NOMO-1 (cell line): ENCODE measurements around the gene ARHGEF37.
"Not testable (repeated sequence)": the region's sequence is repeated elsewhere in the genome, so short reads cannot be mapped to it uniquely, and the experiment has no call there.

Experiments
- DNase-seq, 2 experiments: peaks; one replicate each; lab custom pipeline; 2025; ENCODE audit not compliant: unreplicated experiment in 2 of 2; lab: John Stamatoyannopoulos, UW

The ARHGEF37 gene

GRCh38 chr5:149644629-149645028 lies 63.3 kb downstream of the ARHGEF37 start:
- DNase-seq = no peak

DNA sequence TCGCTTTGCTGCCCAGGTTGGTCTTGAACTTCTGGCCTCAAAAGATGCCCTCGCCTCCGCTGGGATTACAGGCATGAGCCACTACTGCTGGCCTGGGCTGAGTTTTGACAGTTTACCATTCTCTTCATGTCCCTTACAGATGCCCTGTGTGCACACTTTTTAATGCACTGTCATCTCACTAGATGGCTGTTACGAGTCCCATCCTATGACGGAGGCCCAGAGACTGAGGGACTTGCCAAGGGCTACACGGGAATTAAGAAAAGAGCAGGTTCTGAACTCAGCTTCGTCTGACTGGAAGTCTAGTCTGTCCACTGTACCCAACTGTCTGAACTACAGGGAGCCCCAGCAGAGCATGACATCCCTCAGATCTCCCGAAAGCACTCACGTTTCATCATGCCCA lies 63.9 kb downstream of the ARHGEF37 start:
- DNase-seq = no peak

GRCh38 chr5:149645725-149646124 lies 64.4 kb downstream of the ARHGEF37 start:
- DNase-seq = no peak

DNA sequence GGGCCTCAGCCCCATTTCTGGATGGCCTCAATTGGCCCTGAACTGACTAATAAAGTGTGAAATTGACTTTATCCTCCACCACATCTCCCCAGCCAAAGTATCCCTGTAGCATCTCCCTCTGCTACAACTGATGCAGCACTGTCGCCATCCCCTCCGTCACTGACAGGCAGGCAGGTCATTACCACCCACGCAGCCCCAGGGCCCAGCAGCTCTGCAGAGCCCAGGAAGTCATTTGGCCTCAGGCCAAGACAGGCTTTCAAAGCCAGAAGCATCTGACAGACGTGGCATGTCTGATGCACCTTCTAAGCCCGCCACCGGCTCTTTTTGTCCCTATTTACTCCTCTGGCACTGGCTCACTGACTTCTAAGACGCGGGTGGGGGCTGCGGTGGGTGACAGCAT lies 65.3 kb downstream of the ARHGEF37 start:
- no peak for DNase-seq

GRCh38 chr5:149647334-149647733 lies 66.0 kb downstream of the ARHGEF37 start:
- DNase-seq = no peak

DNA sequence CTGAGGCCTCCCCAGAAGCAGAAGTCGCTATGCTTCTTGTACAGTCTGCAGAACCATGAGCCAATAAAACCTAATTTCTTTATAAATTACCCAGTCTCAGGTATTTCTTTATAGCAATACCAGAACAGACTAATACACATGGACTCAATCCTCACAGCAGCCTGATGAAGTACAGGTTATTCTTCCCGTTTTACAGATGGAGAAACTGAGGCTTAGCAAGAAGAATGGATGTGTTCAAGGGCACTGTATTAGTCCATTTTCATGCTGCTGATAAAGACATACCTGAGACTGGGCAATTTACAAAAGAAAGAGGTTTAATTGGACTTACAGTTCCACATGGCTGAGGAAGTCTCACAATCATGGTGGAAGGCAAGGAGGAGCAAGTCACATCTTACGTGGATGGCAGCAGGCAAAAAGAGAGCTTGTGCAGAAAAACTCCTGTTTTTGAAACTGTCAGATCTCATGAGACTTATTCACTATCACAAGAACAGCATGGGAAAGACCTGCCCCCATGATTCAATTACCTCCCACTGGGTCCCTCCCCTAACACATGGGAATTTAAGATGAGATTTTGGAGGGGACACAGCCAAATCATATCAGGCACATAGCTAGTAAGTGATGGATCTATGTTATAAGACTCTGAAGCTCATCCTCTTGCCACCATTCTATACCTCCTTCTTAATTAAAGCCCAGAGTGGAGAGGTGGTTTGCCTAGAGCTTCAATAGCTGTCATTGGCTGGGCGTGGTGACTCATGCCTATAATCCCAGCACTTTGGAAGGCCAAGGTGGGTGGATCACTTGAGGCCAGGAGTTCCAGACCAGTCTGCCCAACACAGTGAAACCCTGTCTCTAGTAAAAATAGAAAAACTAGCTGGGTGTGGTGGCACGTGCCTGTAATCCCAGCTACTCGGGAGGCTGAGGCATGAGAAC lies 67.4 kb downstream of the ARHGEF37 start:
- peak in 1 of 2 experiments; percentile 59 for DNase-seq

GRCh38 chr5:149649730-149650129 lies 68.4 kb downstream of the ARHGEF37 start:
- DNase-seq = not testable (repeated sequence)

- peak; percentile 59 to 78 for DNase-seq
Measured at GRCh38 chr5:149651686-149652085, 70.4 kb downstream of the ARHGEF37 start.

GRCh38 chr5:149652697-149653096 lies 71.4 kb downstream of the ARHGEF37 start:
- no peak for DNase-seq

DNA sequence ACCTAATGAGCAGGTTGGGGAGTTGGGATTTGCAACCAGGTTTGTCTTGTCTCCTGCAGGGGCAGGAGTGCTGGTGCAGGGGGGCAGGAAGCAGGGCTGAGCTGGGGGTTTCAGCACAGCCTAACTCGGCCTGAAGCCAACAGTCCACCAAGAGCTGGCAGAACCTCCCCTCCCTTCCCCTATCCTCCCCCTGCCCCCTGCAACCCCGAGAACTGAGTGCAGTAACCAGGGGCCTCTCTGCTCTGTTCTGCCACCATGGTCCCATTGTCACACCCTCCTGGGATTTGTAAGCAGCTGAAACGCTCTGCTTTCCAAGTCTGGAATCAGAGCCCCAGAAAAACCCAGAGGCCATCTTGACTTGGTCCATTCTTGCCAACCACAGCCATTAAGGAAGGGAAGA lies 72.9 kb downstream of the ARHGEF37 start:
- DNase-seq = no peak

GRCh38 chr5:149654883-149655505 lies 73.7 kb downstream of the ARHGEF37 start:
- DNase-seq = no peak

DNA sequence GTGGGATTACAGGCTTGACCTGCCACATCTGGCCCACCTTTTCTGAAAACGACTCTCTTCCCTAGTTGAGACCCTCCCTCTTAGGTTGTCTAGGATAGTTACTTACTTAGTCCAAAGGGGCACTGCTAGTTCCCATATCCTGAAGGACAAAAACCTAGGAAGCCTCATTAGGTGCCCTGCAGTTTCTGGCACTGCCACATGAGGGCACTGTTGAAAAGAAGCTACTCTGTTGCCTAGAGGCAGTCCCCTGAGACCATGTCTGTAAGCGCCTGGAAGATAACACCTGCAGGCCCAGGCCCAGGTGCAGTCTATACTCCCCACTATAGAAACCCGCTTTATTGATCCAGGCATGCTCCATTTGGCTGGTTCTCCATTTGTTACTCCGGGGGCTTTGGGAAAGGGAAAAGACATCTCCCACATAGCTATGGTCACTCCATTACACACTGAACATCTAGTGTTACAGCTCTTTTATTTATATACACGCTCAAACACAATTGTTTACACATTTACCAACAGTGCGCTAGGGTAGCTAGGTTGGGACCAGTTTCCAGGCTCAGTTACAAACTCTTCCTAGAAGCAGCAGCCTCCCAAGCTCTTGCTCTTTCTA lies 75.4 kb downstream of the ARHGEF37 start:
- peak in 1 of 2 experiments; percentile 15 for DNase-seq

- no peak for DNase-seq
Measured at GRCh38 chr5:149657324-149657723, 76.0 kb downstream of the ARHGEF37 start.

- no peak for DNase-seq
Measured at GRCh38 chr5:149658299-149658698, 77.0 kb downstream of the ARHGEF37 start.

GRCh38 chr5:149664083-149664482 lies 82.8 kb downstream of the ARHGEF37 start:
- no peak for DNase-seq

GRCh38 chr5:149664666-149665415 lies 83.5 kb downstream of the ARHGEF37 start:
- no peak for DNase-seq

GRCh38 chr5:149665416-149666175 lies 84.3 kb downstream of the ARHGEF37 start:
- DNase-seq = no peak

DNA sequence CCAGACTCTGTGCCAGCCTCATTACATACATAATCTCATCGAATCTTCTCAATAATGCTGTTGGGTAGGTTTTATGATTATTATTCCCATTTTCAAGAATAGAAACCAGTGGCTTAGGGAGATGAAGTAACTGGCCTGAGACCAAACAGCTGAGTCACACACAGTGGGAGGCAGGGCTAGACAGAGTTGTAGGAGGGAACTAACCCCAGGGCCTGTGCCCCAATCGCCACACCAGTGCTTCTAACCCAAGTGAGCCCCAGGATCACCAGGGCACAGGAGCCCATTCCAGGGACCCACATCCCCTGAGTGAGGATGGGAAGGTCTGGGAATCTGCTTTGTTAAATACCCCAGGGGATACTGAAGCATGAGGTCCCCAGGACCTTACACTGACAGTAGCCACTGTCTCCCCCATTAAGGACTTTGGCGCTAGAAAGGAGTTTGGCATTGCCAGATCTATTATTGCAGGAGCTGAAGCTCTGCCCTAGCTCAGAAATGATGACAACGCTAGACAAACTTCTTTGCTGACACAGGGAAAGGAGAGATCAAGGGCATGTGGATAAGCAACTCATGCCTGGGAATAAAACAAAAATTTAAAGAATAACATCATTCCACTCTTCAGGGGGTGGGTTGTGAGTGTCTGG lies 85.0 kb downstream of the ARHGEF37 start:
- peak; percentile 78 to 81 for DNase-seq

- peak; percentile 42 to 69 for DNase-seq
Measured at GRCh38 chr5:149667084-149667828, 86.0 kb downstream of the ARHGEF37 start.
